HG02938 (cell line): ENCODE measurements around the gene GLTPD2.

Source experiments
- ATAC-seq: cut with Tn5 transposase; IDR thresholded peaks from one replicate; pipeline ENCODE4 v1.9.1; 2021; ENCODE audit warnings: mild to moderate bottlenecking, moderate library complexity; ENCODE audit not compliant: unreplicated experiment

The GLTPD2 gene

GRCh38 chr17:4806777-4807604 lies 18.2 kb downstream of the GLTPD2 start, which contains the start of gene PLD2:
PLD2 (plus strand) TSS chr17:4807152; CDS start chr17:4807773, 621 bp downstream.
- ATAC-seq, result peak; percentile 84

DNA sequence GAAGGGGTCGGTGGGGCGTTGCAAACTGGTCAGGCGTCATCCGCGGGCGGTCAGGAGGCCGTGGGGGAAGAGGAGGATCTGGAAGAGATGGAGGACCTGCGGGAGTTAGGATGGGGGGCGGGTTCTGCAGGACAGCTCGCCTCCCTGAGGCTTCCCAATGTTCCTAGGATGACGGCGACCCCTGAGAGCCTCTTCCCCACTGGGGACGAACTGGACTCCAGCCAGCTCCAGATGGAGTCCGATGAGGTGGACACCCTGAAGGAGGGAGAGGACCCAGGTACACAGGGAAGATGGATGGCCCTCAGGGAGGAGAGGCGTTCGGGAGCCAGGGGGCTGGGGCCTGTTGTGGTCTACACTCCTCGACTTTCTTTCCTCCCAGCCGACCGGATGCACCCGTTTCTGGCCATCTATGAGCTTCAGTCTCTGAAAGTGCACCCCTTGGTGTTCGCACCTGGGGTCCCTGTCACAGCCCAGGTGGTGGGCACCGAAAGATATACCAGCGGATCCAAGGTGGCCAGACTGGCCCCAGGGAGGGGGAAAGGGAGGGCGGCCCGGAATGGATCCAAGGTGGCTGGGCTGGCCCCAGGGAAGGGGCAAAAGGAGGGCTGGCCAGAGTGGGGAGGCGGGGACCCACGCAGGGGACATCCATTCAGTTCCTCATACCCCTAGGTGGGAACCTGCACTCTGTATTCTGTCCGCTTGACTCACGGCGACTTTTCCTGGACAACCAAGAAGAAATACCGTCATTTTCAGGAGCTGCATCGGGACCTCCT lies 19.0 kb downstream of the GLTPD2 start:
- no peak for ATAC-seq

DNA sequence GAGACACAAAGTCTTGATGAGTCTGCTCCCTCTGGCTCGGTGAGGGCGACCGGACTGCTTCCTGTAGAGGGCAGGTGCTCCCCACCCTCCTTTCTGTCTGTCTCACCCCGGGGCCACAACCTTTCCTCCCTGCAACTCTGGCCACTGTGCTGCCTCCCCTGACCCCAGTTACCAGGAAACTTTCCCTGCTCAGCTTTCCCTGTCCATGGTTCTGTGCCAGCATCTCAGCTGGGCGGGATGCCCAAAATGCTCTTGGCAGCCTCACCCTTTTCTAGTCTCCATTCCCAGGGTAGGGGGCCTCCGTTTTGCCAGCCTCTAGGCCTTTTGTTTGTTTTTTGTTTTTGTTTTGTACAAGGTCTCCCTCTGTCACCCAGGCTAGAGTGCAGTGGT lies 19.6 kb downstream of the GLTPD2 start:
- ATAC-seq, result no peak

DNA sequence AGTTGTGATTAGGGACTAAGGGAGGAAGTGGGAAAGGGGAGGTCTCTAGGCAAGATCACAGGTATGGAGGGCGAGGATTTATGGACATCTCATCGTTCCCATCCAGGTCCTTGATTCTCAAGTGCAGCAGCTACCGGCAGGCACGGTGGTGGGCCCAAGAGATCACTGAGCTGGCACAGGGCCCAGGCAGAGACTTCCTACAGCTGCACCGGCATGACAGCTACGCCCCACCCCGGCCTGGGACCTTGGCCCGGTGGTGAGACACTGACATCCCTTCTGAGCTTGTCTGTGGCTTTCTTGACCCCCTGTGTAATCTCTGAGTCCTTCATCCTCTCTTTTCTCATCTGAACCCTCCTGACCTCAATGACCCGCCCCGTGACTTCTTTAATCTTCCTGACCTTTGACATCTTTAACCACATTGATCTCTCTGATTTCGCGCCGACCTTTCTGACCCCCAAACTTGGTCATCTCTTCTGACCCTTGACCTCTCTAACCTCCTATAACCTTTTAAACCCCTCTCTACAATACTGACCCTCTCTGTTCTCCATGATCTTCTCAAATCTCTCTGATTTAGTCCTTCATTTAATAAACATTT lies 22.0 kb downstream of the GLTPD2 start:
- ATAC-seq, result no peak

DNA sequence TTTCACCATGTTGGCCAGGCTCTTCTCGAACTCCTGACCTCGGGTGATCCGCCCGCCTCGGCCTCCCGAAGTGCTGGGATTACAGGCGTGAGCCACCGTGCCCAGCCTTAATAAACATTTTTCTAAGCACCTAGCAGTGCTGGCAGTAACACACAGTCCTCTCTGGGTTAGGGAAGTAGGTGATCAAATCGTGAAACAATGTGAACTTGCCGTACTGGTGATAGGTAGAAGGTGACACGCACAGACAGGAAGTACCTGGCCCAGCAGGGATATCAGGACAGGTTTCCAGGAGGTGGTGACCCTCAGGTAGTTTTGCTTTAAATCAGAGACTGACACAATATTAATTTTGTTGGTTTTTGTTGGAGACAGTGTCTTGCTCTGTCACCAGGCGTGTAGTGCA lies 22.7 kb downstream of the GLTPD2 start:
- no peak for ATAC-seq

DNA sequence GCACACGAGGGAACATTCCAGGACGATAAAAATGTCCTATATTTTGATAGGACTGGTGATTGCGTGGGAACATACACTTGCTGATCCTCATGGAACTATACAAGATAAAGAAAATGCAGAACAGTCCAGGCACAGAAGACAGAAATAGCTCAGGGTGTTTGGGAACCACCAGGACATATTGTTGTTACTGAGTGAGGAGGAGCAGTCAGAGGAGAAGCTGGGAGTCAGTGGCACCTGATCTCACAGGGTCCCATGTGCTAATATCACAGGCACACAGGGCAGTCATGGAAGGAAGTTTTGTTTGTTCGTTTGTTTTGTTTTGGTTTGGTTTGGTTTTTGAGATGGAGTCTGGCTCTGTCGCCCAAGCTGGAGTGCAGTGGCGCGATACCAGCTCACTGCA lies 23.9 kb downstream of the GLTPD2 start:
- ATAC-seq, result no peak

- ATAC-seq, result no peak
These were observed 26.4 kb downstream of the GLTPD2 start for GRCh38 chr17:4815043-4815675.

- ATAC-seq, result no peak
These were observed 28.1 kb downstream of the GLTPD2 start for GRCh38 chr17:4816826-4817225.

DNA sequence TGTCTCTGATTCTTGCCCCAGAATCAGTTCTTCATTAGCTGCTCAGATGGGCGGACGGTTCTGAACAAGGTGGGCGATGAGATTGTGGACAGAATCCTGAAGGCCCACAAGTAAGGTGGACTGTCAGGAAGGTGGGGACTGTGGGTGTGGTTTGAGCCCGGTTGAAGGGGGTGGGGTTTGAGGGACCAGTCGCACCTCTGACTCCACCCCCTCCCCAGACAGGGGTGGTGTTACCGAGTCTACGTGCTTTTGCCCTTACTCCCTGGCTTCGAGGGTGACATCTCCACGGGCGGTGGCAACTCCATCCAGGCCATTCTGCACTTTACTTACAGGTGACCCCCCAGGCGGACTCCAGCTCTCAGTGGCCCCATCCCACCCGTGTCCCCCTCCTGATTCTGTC lies 29.5 kb downstream of the GLTPD2 start:
- no peak for ATAC-seq

- no peak for ATAC-seq
These were observed 34.1 kb downstream of the GLTPD2 start for GRCh38 chr17:4822835-4823234.

GRCh38 chr17:4823373-4824089 lies 34.8 kb downstream of the GLTPD2 start:
- no peak for ATAC-seq

- no peak for ATAC-seq
These were observed 38.6 kb downstream of the GLTPD2 start for GRCh38 chr17:4827399-4827798.

DNA sequence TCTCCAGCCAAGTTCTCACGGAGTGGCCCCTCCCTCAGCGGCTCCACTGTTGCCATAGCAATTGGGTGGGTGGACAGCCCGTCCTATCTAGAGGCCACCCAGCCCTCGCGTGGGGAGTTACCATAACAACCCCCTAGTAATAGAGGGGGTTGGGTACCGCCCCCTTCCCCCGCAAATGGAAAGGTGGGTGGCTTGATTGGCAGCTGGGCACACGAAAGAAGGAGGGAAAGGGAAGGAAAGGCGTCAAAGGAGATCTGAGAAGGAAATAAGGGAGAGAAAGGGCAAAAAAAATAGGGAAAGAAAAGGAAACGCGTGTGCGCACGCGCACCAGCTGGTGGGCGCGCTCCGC lies 44.0 kb downstream of the GLTPD2 start:
- ATAC-seq, result peak; percentile 22

DNA sequence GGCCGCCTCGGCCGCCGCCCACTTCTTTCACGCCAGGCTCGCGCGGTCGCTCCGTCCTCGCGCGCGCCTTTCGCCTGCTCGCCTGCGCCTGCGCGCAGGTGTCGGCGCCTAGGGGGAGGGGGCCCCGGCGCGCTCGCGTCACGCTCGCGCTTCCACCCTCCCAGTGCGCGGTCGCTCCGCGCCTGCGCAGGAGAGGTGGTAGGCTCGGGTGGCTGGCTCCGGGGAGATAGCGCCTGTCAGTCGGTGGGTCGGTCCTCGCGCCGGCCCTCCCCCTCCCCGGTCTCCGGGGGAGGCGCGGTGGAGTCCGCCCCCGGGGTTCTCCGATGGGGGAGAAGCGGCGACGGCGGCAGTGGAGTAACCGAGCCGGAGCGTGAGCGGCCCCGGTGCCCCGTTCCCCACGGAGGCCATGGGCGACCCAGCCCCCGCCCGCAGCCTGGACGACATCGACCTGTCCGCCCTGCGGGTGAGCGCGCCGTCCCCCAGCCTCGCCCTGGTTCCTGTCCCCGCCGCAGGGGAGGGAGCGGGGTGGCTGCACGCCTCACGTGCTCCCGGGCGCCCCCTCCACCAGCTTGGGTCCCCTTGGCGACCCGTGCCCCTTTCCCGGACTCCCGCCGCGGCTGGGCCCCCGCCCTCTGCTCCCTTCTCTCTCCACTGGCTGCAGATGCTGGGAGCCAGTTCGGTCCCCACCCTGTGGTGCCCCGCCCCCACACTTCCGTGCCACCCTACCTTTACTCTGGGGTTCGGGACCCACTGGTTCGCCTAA lies 44.6 kb downstream of the GLTPD2 start, which contains the start of gene MINK1:
Gene MINK1 (plus strand): TSS at position 163 of the 763 bp plus-strand sequence. CDS start 244 bp downstream, at position 407.
- peak; percentile 82 for ATAC-seq

DNA sequence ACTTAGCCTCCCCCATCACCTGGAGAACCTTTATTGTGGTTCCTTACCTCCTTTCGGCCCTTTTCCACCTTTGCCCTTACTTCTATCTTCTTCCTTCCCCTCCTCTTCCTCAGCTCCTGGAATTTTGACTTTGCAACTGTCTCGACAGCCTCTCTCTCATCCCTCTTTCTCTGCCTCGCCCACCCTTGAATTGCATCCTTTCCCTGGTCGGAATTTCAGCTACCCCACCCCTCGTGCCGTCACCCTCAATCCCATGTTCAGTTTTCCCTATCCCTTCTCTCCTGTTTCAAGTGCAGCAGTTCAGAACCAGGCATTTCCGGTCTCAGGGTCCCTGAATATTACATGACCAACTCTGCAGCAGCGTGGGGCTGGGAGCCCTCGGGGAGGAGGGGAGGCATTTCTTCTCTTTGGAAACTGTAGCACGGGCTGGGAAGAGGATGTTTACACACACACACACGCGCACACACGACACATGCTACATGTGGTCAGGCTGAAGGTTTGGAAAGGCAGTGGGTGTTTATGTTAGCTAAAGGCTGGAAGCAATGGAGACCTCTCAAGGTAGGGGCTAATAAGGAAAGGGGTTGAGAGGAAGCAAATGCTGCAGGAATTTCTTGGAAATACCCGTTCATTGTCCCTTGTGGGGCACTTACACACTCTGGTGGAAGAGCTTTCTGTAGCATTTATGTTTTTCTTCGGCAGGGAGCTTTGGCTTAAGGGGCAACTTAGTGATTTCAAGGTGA lies 45.3 kb downstream of the GLTPD2 start:
- no peak for ATAC-seq

- ATAC-seq, result no peak
These were observed 45.9 kb downstream of the GLTPD2 start for GRCh38 chr17:4834681-4835020.

- ATAC-seq, result no peak
These were observed 47.5 kb downstream of the GLTPD2 start for GRCh38 chr17:4836221-4836620.

GRCh38 chr17:4837471-4838308 lies 48.9 kb downstream of the GLTPD2 start:
- no peak for ATAC-seq
